ENCODE results near the gene MYDGF. TPM values are rescaled to one million over a fixed set of nuclear protein-coding genes. Genes with fewer than 3 reads are reported as not detected.

MYDGF gene
- total RNA-seq, 1 donor from 2014 or later, result 94.5 TPM

DNA sequence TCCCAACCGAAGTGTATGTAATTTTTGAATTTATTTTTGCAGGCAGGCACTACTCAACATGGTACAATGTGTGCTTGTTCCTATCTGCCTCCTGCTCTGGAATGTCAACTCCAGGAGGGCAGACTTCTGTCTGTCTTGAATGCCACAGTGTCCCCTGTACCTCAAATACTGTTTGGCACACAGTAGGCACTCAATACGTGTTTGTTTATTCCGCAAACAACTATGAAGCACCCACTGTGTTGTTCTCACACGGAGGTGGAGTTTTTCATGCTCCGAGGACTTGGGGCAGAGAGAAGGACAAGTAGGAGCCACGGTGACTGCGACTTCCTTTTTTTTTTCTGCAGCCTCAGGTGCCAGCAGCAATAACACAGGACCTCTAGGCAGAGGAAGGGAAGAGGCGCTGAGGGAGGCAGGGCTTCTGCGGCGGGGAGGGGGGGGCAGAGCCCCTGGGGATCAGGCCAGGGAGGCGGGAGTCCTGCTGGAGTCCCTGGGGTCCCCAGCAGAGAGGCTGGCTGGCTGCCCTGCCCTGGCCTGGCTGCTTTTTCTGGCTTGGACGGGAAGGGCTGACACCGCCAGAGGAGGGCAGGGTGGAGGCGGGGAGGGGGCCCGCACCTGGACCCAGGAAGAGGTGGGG, 60.1 kb downstream of the MYDGF start:
- intact Hi-C loops (cut with micrococcal nuclease), result no loop called here

Other genes with a start within 250 kb of the MYDGF start
- 46.3 and 52.0 TPM in 2 replicates for gene UBXN6, start 212.5 kb downstream of the MYDGF start, total RNA-seq
- gene HDGFL2, start 198.0 kb downstream of the MYDGF start, total RNA-seq, result 55.7 and 67.4 TPM in 2 replicates
- not detected in 2 replicates for gene PLIN4, start 151.9 kb downstream of the MYDGF start, total RNA-seq
- not detected in 2 replicates for gene PLIN5, start 135.1 kb downstream of the MYDGF start, total RNA-seq
- 1.1 and 1.5 TPM in 2 replicates for gene LRG1, start 130.3 kb downstream of the MYDGF start, total RNA-seq
- not detected in 2 replicates for gene SEMA6B, start 110.7 kb downstream of the MYDGF start, total RNA-seq
- gene TNFAIP8L1, start 30.8 kb downstream of the MYDGF start, total RNA-seq, result 22.2 and 23.5 TPM in 2 replicates
- 98.7 and 109 TPM in 2 replicates for gene DPP9, start 53.5 kb upstream of the MYDGF start, total RNA-seq
- 16.0 and 16.7 TPM in 2 replicates for gene FEM1A, start 121.4 kb upstream of the MYDGF start, total RNA-seq
- 25.9 and 26.3 TPM in 2 replicates for gene TICAM1, start 161.4 kb upstream of the MYDGF start, total RNA-seq
- 30.3 and 36.2 TPM in 2 replicates for gene PLIN3, start 197.3 kb upstream of the MYDGF start, total RNA-seq
- gene ARRDC5, start 232.6 kb upstream of the MYDGF start, total RNA-seq, result 2.1 TPM in 2 replicates
- 97.2 and 102 TPM in 2 replicates for gene UHRF1, start 239.2 kb upstream of the MYDGF start, total RNA-seq

Measured in T-helper 1 cell treated with Interleukin-12 subunit alpha and Interleukin-12 subunit beta and Interleukin-4 antibody, amounts not matched to agents 30 ng/mL and 1 ng/mL, for 36 hours (primary cell).